Measurements from ENCODE around the gene TPGS2.
A peak's percentile ranks its signal among the peaks of the same experiment; 100 is the strongest.
"Not testable (repeated sequence)": the region's sequence is repeated elsewhere in the genome, so short reads cannot be mapped to it uniquely, and the experiment has no call there.

The TPGS2 gene

GRCh38 chr18:36819621-36820020 is 9.2 kb downstream of the TPGS2 start:
- no peak for DNase-seq

- no peak for DNase-seq
These were observed 10.2 kb downstream of the TPGS2 start for GRCh38 chr18:36818652-36819051.

- DNase-seq, result no peak
These were observed 11.8 kb downstream of the TPGS2 start for GRCh38 chr18:36817039-36817438.

GRCh38 chr18:36816096-36816495 is 12.7 kb downstream of the TPGS2 start:
- not testable (repeated sequence) for DNase-seq

DNA sequence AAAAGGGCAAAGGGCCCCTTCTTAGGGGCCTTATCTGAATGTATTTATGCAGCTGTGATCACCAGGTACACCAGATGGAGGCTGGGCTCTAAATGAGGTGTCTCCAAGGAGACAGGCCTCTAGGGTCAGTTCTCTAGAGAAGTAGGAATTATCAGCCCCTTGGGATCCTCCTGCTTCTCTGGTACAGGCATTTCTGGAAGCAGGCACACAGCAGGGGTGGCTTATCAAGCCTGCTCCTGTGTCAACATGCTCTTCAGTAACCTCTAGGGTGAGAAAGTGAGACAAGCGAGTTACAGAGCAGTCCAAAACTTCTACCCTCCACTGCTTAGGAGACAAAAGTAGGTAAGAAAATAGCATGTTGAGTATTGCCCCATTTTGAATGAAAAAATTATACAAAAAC is 13.8 kb downstream of the TPGS2 start:
- no peak for DNase-seq

- no peak for DNase-seq
These were observed 15.0 kb downstream of the TPGS2 start for GRCh38 chr18:36813824-36814223.

GRCh38 chr18:36813101-36813775 is 15.6 kb downstream of the TPGS2 start:
- no peak for DNase-seq

DNA sequence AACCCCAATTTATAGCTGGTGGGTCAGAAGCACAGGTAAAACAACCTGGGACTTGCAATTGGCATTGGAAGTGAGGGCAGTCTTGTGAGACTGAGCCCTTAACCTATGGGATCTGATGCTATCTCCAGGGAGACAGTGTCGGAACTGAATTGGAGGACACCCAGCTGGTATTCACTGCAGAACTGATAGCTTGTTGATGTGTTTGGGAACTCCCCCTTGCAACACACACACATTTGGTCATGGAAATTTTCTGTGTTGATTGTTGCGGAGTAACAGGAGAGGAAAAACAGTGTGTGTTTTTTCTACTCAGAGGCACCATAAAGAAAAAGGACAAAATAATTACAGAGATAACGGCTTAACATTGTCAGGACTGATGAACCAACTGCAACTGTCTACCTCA is 16.1 kb downstream of the TPGS2 start:
- DNase-seq, result no peak

GRCh38 chr18:36811955-36812354 is 16.8 kb downstream of the TPGS2 start:
- DNase-seq, result no peak

DNA sequence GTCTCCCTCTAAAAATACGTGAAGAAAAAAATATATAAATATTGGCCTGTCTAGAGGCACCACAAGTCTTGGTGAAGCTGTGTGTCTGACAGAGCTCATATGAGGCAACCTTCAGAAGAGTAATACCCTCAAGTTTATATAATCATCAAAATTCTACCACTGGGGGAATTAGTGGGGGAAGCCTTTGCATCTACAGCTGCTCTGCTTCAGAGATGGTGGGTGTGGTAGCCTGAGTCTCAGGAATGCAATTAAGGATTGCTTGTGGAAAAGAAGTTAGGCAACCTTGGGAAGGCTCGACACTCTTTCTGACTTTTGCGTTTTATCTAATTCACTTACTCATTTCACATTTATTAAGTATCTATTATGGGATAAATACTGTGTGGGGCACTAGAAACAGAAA is 17.4 kb downstream of the TPGS2 start:
- DNase-seq, result no peak

DNA sequence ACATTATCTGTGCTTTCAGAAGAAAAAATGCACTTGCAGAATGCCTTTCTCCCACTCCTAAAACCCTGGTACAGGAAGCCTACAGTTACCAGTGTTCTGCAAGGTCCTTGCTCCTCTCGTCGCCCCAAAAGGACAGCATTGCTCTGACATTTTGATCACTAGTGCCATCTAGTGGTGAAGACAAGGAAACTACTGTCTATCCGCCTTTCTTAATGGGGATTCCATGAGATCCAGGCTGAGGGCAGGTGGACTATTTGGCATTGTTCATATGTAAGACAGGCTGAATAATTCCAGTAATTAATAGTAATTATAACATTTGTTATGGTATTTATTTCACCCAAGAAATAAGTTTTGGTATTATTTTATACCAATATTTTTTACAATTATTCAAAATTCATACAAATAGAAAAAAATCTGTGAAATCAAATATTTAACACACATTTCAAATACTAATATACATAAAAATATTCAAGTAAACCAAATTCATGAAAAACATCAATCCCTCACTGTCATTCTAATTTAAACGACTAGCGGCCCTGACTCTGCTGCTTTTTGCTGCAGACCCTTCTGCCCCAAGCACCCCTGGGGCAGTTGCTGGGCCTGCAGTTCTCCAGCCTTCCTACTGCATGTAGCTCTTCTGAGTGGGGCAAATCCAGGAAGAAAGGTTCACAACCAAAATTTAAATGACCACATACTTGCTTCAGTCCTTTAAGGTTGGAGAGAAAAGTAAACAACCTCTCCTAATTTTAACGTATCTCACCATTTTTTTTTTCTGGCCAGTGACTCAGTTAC is 19.0 kb downstream of the TPGS2 start:
- DNase-seq, result peak; percentile 28

DNA sequence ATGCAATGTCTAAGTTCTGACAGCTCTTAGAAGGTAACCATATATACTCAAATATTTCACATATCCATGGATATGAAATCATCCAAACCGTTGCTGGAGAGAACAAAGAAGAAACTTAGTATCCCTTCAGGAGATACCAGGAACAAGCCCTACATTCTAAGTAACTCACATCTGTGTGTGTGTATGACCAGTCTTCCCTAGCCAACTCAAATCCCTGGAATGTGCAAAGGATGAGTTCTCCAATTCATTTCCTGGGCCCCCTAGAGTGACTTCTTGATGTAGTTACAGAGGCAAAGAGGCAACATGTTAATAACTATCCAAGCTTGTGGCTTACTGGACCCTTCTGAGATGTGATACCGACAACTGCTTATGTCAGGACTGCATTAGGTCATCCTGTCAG is 20.1 kb downstream of the TPGS2 start:
- no peak for DNase-seq

- no peak for DNase-seq
These were observed 23.7 kb downstream of the TPGS2 start for GRCh38 chr18:36805105-36805504.

- no peak for DNase-seq
These were observed 29.9 kb downstream of the TPGS2 start for GRCh38 chr18:36798738-36799473.

DNA sequence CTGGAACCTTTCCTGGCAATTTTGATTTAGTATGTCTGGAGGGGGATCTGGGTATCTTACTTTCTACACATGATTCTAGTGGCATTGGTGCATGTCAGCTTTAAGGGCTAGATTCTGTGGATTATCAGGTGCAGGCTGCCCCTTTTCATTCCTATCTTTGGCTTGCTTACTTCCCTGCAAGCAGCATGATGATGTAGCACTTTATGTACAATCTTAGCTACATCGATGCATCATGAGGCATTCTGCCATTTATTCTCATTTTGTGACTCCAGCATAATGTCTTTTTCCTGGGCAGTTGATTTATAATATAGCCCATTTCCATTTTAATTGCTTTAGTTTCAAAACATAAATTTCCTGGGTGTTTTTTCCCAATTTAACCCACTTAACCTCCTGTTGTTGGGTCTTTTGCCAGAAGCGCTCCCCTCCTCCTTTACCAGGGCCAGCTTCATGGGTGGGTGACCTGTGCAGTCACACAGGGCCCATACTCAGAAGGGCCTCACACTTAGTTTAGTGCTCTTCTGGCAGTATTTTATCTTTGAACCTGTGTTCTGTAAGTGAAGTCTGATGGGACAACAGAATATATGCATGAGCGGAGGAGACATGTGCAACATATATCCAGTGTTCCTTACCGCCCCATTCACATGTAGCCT is 36.0 kb downstream of the TPGS2 start:
- DNase-seq, result no peak

GRCh38 chr18:36786686-36787085 is 42.1 kb downstream of the TPGS2 start:
- DNase-seq, result no peak

DNA sequence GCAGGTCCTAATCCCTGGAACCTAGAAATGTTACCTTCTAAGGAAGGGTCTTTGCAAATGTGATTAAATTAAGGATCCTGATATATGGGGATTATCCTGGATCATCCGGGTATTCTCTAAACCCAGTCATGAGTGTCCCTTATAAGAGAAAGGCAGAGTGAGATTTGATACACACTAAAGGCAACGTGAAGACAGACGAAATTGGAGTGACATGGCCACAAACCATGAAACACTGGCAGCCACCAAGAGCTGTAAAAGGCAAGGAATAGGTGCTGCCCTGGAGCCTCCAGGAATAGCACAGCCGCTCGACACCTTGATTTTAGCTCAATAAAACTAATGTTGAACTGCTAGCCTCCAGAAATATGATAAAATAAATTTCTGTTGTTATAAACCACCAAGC is 45.0 kb downstream of the TPGS2 start:
- no peak for DNase-seq

DNA sequence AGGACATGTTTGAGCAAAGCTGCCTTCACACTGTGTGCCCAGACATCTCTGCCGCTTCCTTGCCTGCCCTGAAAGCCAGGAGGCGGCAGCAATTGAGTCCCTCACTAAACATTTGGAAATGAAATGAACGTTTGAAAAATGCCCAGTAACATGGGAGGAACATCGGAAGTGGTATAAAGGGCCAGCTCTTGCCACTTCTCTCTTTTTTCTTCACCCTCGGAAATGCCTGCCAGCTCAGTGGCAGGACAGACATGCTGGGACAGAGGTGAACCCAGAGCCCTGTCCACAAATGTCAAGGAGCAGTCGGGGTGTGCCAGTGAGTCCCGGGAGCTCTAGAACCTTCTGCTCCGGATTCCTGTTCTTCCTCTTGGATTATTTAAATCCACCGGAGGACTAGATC is 46.1 kb downstream of the TPGS2 start:
- no peak for DNase-seq

DNA sequence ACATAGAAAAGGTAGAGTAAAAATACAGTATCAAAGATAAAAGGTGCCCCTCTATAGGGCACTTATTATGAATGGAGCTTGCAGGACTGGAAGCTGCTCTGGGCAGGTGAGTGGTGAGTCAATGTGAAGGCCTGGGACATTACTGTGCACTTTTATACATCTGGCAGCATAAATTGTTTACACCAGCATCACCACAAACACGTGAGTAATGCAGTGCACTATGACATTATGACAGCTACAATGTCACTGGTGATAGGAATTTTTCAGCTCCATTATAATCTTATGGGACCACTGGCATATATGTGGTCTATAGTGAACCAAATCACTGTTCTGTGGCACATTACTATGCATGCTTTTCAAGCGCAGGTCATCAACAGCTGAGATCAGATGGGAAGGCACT is 48.1 kb downstream of the TPGS2 start:
- no peak for DNase-seq

GRCh38 chr18:36777566-36777965 is 51.2 kb downstream of the TPGS2 start:
- no peak for DNase-seq

DNA sequence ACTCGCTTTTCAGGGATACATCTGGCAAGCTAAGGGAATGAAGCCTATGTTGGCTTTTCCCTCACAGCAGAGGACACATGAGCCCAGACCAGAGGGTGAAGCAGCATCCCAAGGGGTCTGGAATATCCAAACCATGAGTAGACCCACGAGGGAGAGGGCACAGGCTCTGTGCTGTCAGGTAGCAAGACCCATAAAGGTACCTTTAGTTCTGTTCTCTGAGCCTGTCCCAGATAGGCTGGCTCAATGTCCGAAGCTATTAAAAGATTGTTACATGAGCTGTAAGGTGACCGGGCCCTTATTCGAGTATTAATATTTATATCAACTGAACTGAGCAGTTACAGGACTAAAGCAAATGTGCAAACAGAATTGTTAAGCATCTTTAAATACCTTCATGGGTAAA is 52.2 kb downstream of the TPGS2 start:
- DNase-seq, result no peak

DNA sequence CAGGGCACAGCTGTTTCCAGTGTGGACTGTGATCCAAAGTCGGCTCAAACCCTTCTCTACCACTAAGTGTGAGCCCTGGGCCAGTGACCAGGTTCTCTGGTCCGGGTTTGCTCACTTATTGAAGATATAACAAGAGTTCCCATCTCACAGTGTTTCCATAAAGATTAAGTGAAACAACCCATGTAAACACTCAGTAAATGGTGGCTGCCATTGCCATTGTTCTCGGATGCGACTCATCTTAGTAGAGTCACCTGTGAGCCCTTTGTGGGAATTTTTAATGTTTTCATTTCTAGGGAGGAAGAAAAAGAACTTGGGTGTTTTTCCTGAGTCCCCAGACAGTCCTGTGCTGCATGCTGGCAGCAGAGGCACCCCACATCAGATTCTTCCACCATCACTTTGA is 53.4 kb downstream of the TPGS2 start:
- DNase-seq, result no peak

- DNase-seq, result no peak
These were observed 56.5 kb downstream of the TPGS2 start for GRCh38 chr18:36772241-36772723.

Data from activated T-cell treated with anti-CD3 and anti-CD28 coated beads, Interleukin-2, amount 50 U/mL, for 48 hours (primary cell).